Lung microvascular endothelial cell (primary cell): ENCODE results near the gene IDH2. TPM values are rescaled to one million over a fixed set of nuclear protein-coding genes. Genes with fewer than 3 reads are reported as not detected.
"Not testable (repeated sequence)": the region's sequence is repeated elsewhere in the genome, so short reads cannot be mapped to it uniquely, and the experiment has no call there.

Experiments
- DNase-seq, 2 donors: peaks; one replicate each; pipeline versions ENCODE4 v3.0.0 to v3.0.0-alpha.2; 2010; ENCODE audit warnings: low read depth in 2 of 2
- total RNA-seq: library from RNA; depleted of rRNA; stranded (reverse); fragments of >200 nt; gene quantifications from 2 replicates; pipeline ENCODE4 v1.2.1, GENCODE V29; 2014

Gene IDH2
- total RNA-seq: 48.4 and 71.0 TPM in 2 replicates

DNA sequence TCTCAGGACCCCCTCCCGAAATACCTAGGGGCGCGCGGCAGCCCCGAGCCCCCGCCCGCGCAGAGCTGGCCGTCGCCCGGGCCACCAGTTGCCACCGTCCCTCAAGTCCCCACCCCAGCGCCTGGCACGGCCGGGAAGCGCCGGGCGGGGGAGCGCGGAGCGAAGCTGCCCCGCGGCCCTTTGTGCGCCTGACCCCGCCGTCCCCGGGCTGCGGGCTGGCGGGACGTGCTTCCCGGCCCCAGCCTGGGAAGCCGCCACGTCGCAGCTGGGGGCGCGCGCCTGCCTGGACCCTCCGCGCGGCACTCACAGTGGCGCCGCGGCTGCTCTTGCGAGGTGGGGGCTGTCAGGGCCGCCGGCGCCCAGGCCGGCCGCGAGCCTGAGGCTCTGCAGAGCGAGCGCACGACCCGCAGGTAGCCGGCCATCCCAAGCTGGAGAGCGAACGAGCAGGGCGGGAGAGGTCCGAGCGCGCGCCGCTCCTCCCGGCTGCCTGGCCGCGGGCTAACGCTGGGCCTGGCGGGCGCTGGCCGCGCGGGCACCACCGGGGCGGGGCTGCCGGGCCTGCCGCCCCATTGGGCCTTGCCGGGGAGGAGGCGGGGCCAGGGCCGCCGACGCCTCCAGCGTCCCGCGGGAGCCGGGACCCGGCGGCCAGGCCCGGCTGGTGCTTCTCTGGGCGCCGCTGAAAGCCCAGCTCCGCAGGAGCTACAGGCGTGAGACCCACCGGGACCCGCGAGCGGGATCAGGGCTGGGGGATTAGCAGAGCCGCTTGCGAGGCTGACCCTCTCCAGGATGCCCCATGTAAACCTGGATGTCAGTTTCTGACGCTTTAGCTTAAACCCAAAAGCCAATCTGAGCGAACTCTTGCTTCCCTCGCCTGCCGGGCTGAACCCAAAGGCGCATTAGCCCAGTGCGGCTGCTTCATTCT lies at the start of gene IDH2:
TSS of gene IDH2 (minus strand) at position 500 of the 922 bp plus-strand sequence. CDS start at position 422, 78 bp downstream.
- DNase-seq: peak; percentile 84 to 89

DNA sequence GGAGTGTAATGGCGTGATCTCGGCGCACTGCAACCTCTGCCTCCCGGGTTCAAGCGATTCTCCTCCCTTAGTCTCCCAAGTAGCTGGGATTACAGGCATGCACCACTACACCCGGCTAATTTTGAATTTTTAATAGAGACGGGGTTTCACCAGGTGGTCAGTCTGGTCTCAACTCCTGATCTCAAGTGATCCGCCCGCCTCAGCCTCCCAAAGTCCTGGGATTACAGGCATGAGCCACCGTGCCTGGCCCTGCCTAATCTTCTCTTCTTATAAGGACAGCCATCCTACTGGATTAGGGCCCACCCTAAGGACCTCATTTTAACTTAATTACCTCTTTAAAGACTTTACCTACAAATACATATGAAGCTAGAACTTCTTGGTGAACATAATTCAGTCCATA lies 48.3 kb upstream of the IDH2 start:
- DNase-seq: not testable (repeated sequence)

DNA sequence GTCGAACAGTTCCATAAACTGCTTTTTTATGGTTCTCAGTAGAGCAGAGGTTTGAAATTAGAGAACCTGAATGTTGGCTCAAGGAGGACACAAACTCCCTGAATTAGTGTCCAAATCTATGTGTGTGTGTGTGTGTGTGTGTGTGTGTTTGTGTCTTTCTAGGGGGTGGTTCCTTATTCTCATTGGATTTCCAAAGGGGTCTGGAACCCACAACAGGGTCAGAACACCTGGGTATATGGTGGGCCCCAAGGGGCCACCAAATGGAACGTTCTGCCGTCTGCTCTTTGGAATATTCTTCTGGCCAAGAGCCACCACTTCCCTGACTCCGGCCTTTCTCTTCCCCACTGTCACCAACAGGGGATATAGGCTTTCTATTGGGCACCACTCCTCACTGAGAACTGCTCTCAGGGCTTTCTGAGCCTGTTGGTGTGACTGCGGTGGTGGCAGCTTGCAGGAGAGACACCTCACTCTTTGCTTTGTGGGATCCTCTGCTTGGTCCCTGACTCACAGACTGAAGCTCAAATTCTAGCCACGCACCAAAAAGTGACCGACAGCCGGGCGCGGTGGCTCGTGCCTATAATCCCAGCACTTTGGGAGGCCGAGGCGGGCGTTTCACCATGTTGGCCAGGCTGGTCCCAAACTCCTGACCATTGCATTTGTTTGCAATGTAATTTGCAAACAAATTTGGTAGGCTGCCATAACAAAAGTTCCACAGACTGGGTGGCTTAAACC lies 47.5 kb upstream of the IDH2 start:
- no peak for DNase-seq

DNA sequence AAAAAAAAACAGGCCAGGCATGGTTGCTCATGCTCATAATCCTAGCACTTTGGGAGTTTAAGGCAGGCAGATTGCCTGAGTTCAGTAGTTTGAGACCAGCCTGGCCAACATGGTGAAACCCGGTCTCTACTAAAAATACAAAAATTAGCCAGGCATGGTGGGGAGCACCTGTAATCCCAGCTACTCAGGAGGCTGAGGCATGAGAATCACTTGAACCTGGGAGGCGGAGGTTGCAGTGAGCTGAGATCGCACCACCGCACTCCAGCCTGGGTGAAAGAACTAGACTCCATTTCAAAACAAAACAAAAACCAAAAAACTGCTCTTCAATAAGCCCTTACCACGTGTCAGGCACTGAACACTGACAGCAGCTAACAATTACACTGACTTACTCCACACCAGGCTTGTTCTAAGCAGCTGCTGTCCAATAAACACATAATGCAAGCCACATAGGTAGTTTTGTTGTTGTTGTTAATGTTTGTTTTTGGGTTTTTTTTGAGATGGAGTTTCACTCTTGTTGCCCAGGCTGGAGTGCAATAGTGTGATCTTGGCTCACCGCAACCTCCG lies 44.0 kb upstream of the IDH2 start:
- DNase-seq: not testable (repeated sequence)

DNA sequence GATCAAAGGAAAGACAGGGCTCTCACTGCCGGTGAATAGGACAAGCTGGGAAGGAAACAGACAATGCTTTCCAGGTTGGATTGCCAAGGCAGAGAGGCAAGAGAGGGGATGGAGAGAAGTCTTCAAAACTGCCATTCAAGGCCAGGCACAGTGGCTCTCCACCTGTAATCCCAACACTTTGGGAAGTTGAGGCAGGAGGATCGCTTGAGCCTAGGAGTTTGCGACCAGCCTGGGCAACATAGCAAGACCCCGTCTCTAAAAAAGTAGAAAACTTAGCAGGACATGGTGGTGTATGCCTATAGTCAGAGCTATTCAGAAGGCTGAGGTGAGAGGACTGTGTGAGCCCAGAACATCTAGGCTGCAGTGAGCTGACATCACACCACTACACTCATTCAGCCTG lies 43.5 kb upstream of the IDH2 start:
- no peak for DNase-seq

DNA sequence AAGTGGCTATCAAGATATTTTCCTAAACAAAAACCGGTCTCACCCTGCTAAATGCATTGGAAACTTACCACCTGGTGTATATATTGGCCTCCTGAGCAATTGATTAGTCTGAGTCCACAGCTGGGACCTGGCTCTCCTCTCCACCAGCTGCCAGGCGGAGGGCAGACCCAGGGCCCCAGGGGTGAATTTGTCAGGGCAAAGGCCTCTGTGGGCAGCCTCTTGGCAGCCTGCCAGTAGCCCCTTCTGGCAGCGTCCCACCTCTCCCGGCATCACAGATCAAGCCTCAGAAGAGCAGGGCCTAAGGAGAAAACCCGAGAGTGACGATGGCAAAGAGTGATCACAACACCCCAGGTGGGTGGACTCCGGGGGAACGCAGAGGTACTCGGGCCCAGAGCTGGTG lies 43.0 kb upstream of the IDH2 start:
- no peak for DNase-seq

DNA sequence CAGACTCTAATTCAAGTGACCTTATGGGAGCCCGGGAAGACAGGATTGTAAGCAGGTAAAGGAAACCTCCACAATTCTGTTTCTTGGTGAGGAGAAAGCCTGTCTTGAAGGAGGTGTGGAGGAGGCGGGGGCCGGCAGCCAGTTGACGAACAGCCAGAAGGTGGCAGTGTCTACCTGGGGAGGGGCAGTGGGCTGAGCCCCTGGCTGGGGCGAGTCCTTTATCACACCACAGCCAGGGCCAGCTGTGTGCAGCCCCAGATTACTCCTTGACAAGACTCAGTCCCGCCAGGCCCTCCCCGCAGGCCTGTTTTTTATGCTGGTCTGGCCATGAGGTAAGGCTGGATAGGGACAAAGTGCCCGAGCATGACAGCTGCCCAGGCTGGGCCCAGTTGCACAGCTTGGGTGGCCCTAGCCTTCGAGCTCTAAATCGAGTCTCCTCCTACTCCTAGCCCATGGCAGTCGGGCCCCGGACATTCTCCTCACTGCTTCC lies 40.9 kb upstream of the IDH2 start:
- DNase-seq: peak; percentile 53 to 56

DNA sequence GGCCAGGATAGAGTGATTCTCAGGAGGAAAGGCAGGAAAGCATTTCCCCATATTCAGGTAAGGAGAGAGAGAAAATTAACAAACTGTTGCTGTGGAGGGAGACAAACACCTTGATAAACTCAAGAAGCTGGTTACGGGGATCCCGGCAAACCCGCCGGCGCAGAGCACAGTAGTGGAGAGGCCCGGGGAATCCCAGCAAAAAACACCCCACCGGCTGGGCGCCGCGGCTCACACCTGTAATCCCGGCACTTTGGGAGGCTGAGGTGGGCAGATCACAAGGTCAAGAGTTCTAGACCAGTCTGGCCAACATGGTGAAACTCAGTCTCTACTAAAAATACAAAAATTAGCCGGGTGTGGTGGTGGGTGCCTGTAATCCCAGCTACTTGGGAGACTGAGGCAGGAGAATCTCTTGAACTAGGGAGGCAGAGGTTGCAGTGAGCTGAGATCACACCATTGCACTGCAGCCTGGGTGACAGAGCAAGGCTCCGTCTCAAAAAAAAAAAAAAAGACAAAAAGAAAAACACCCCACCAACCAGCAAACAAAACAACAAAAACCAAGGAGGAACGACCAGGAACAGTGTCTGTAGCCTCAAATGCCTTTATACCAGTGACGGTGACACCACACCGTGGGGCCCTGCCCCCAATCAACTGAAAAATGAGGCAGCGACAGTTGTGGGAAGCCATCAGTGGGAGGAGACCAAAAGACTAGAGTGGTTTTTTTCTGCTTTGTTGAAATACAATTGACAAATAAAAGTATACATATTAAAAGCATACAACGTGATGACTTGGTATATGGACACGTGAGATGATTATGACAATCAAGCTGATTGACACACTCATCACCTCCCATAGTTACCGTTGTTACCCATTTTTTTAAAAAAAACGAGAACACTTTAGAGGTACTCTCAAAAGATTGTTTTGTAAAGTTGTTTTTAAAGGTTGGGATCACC lies 40.2 kb upstream of the IDH2 start:
- DNase-seq: no peak

DNA sequence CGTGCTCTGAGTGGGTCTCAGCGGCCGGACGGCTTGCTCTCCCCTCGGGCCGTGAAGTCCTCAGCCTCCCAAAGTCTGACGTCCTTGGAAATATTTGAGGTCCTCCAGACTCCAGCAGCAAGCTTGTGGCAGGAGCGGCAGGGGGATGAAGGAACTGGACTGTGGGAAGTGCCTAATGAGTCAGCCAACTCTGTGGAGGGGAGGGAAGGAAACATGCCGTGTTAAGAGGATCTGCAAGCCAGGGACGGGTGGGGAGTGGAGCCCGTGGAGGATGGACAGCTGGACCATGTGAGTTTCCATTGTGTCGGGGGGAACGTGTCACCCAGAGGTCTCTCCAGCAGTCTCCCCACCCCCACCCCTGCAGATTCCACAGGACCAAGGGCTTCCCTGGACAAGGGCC lies 39.4 kb upstream of the IDH2 start:
- peak; percentile 31 to 82 for DNase-seq

DNA sequence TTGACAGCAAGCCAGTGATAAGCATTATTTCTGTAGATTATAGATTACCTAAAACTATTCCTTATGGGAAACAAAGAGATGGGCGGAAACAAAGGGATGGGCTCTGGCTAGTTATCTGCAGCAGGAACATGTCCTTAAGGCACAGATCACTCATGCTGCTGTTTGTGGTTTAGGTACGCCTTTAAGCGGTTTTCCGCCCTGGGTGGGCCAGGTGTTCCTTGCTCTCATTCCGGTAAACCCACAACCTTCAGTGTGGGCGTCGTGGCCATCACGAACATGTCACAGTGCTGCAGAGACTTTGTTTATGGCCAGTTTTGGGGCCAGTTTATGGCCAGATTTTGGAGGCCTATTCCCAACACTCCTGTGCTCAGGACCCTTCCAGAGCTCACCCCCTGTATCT lies 37.3 kb upstream of the IDH2 start:
- not testable (repeated sequence) for DNase-seq

DNA sequence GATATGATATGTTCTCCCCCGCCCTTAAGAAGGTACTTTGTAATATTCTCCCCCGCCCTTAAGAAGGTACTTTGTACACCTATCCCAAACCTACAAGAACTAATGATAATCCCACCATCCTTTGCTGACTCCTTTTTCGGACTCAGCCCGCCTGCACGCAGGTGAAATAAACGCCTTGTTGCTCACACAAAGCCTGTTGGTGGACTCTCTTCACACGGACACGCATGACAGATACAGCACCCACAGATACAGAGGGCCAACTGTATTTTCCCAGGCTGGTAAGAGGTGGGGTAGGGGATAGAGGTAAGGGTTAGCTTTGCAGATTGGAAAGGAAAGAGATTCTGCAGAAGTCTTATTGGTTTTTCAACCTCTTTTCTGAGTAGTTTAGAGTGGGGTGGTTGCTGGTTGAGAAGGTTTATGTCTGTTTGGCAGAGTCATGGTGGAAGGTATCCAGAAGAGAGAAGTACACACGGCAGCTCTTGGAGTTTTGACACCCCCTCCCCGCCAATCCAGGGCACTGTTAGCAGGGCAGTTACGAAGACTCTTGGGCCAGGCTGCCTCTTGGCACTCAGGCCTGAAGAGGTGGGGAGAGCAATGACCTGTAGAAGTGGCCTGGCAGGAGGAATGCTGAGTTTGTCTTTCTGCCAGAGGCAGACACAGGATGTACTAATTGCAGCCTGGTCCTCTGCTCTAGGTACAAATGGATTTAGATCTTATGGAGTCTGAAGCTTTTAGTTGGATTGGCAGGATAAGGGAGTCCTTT lies 36.0 kb upstream of the IDH2 start:
- no peak for DNase-seq

DNA sequence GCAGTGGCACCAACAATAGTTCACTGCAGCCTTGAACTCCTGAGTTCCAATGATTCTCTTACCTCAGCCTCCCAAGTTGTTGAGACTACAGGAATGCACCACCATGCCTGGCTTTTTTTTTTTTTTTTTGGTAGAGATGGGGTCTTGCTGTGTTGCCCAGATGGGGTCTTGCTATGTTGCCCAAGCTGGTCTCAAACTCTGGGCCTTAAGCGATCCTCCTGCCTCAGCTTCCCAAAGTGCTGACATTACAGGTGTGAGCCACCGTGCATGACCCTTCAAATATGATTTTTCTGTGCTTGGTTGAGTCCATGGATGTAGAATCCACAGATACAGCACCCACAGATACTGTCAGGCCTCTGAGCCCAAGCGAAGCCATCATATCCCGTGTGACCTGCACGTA lies 30.2 kb upstream of the IDH2 start:
- DNase-seq: no peak

DNA sequence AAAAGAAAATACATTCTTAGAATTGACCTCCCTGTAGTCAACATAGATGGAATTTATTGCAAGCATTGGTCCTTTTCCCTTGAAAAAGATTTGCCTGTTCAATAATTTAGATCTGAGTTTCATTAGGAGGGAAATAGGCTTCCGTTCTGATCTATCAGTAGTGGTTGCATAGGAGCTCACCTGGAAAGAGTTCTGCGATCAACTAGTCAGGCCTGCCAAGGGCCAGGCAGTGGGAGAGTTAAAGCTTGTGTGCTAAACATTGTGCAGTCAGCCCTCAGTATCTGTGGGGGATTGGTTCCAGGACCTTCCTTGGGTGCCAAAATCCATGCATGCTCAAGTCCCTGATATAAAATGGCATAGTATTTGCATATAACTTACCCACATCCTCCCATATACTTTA lies 29.6 kb upstream of the IDH2 start:
- DNase-seq: no peak

DNA sequence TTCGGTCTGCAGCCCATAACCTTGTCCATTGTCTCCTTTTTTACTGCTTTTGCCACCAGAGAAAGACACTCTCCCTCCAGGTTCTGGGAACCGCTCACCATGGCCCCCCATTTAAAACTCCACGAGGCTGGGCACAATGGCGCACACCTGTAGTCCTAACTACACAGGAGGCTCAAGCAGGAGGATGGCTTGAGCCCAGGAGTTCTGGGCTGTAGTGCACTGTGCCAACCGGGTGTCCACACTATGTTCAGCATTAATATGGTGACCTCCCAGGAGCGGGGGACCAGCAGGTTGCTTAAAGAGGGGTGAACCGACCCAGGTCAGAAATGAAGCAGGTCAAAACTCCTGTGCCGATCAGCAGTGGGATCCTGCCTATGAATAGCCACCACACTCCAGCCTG lies 28.0 kb upstream of the IDH2 start:
- DNase-seq: no peak

DNA sequence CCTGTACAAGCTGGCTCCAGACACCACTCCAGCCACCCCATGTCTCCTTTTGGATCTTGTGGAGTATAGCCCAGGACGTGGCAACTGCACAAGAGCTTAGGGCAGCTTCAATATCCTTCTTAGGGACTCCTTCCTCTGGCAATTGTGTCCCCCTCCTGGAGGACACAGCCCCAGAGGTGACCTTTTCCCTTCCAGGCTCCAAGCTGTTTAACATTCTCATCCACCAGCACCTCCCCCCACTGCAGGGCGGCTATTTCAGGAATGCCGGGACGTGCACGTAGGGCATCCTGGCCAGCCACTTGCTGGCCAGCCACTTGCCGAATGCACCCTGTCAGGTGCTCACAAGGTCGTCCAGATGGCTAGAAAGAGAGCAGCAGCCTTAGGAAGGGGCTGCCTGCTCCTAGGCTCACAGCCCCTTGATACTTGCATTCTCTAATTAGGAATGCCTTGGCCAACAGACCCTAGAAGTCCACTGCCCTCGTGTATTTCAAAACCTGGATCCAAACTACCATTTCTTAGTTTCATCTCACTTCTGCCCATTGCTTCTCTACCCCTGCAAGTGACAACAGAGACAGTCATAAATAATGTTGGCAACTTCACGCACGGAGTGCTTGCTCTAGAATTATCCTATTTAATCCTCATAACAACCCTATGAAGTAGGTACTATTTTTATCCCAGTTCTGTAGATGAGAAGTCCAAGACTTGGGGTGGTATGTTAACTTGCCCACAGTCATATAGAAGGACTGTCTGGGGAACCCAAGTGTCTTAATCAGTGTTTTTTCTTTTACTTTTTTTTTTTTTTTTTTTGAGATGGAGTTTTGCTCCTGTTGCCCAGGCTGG lies 24.5 kb upstream of the IDH2 start:
- DNase-seq: no peak

DNA sequence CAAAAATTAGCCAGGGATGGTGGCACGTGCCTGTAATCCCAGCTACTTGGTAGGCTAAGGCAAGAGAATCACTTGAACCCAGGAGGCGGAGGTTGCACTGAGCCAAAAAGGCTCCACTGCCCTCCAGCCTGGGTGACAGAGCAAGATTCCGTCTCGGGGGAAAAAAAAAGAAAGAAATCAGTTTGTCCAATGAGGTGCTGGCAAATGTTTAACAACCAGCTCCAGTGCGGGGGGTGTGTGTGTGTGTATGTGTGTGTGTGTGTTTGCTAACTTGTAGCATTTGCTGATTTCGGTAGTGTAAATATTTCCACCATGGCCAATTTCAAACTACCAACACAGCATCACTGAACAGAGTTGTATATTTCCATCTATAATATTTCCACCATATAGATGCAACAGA lies 23.8 kb upstream of the IDH2 start:
- no peak for DNase-seq

DNA sequence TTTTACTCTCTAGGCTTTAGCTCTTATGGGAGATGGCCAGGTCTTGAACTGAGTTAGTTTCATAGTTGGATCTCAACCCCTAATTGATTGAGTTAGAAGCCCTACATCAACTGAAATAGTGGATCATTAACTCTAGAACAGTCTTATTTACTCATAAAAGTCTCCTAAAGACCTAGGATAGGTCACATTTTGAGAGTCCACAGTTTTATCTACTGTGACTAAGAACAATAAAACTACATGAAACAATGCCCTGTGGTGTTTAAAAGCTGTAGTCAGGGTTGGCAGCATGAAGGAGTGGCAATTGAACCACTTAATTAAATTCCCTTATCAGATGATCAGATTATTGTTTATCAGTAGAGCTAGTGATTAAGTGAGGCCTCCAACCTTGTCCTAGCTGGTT lies 22.2 kb upstream of the IDH2 start:
- DNase-seq: no peak

DNA sequence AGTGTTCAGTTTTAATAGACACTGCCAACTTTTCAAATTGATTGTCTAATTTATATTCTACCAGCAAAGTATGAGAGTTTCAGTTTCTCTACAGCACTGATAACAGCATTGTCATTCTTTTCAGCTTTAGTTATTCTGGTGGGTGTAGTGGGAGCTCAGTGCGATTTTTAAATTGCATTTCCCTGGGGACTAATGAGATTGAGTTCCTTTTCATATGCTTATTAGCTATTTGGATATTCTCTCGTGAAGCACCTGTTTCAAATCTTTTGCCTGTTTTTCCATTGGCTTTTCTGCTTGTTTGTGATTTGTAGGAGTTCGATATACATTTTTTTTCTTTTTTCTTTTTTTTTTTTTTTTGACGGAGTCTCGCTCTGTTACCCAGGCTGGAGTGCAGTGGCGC lies 18.8 kb upstream of the IDH2 start:
- no peak for DNase-seq

DNA sequence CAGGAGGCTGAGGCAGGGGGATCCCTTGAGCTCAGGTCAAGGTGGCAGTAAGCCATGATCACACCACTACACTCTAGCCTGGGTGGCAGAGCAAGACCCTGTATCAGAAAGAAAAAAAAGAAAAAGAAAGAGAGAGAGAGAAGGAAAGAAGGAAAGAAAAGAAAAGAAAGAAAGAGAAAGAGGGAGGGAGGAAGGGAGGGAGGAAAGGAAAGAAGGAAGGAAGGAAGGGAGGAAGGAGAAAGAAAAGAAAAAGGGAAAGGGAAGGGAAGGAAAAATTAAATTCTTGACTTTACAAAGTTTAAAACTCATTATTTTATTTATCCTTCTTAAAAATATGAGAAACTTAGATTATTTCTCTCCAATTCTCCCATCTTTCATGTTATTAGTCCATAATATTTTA lies 17.1 kb upstream of the IDH2 start:
- DNase-seq: no peak
